IMR-90 (cell line): ENCODE results near the gene SAP30BP. TPM values are rescaled to one million over a fixed set of nuclear protein-coding genes. Genes with fewer than 3 reads are reported as not detected.

ENCODE experiments used
- RFX5 ChIP-seq: IDR thresholded peaks from 2 replicates; pipeline ENCODE4 v1.8.0; 2012; ENCODE audit warnings: low read depth, mild to moderate bottlenecking, low read length, moderate library complexity
- polyA plus RNA-seq, 3 experiments: library from polyadenylated mRNA; depleted of rRNA; stranded (reverse); fragments of >200 nt; gene quantifications; 2 replicates each; pipeline ENCODE4 v1.2.3, GENCODE V29; 2012; ENCODE audit warnings: low replicate concordance in 1 of 3
- total RNA-seq: library from RNA; depleted of rRNA; stranded (reverse); fragments of >200 nt; gene quantifications from 2 replicates; pipeline ENCODE4 v1.2.3, GENCODE V29; 2012
- TF ChIP-seq, protein P1 (sequence below): fragments of 150-350 bp; IDR thresholded peaks from 2 replicates; pipeline ENCODE4 v1.6.1; 2017; ENCODE audit warnings: mild to moderate bottlenecking, antibody characterized with exemption, low read length, low read depth

Gene SAP30BP
- total and polyA plus RNA-seq, 2 of the 4 experiments (the other 2 are of a cell fraction) = 70.4 to 139 TPM

DNA sequence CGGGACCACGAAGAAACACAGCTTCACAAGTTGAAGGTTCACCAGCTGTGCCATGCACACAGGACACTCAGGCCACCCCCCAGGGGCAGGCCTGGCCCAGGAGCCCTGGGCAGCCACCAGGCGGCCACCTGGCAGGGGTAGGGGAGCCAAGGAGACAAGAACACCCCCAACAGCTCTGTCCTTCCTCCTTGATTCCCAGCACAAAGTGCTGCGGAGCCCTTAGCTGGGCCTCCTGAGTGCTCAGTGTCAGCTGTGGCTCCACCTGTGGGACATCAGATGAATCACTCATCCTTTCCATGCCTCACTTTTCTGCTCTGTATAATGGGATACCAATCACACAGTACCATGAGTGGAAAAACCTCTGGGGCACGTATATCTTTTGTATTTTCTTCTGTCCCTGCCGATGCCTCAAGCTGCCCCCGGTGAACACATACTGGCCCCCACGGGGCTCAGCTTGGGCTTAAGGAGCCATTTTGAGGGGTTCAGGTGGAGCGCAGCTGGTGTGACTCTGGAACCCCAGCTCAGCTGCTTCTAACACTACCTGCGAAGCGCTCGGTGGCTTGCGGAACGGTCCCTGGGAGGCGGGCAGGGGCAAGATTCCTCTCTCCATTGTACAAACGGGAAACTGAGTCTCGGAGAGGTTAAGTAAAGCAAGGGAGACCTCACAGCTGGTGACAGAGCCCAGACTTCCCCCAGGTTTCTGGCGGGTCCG lies 85.8 kb downstream of the SAP30BP start (continued):
- TF ChIP-seq, protein P1, sequence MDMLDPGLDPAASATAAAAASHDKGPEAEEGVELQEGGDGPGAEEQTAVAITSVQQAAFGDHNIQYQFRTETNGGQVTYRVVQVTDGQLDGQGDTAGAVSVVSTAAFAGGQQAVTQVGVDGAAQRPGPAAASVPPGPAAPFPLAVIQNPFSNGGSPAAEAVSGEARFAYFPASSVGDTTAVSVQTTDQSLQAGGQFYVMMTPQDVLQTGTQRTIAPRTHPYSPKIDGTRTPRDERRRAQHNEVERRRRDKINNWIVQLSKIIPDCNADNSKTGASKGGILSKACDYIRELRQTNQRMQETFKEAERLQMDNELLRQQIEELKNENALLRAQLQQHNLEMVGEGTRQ = no peak
- no peak for TF ChIP-seq RFX5
